HEK293T (cell line): ENCODE measurements around the gene TWIST2.

Experiments
- ARNT ChIP-seq: fragments of 450-650 bp; IDR thresholded peaks from 2 replicates; pipeline ENCODE4 v1.6.1; 2017; ENCODE audit warnings: mild to moderate bottlenecking
- BHLHE40 ChIP-seq: fragments of 450-650 bp; IDR thresholded peaks from 2 replicates; pipeline ENCODE4 v1.6.1; 2016; ENCODE audit warnings: mild to moderate bottlenecking, moderate library complexity, borderline replicate concordance
- CTBP1 ChIP-seq: fragments of 450-650 bp; IDR thresholded peaks from 2 replicates; pipeline ENCODE4 v1.6.1; 2016; ENCODE audit warnings: borderline replicate concordance
- ELF4 ChIP-seq: fragments of 450-650 bp; IDR thresholded peaks from 2 replicates; pipeline ENCODE4 v1.6.1; 2017; ENCODE audit warnings: antibody characterized with exemption
- FOXA1 ChIP-seq: fragments of 450-650 bp; IDR thresholded peaks from 2 replicates; pipeline ENCODE4 v1.6.1; 2016; ENCODE audit warnings: mild to moderate bottlenecking
- FOXM1 ChIP-seq: fragments of 450-650 bp; IDR thresholded peaks from 2 replicates; pipeline ENCODE4 v1.6.1; 2017; ENCODE audit warnings: mild to moderate bottlenecking, borderline replicate concordance
- HDGF ChIP-seq: fragments of 450-650 bp; IDR thresholded peaks from 2 replicates; pipeline ENCODE4 v1.6.1; 2017; ENCODE audit warnings: antibody characterized with exemption, borderline replicate concordance
- NFRKB ChIP-seq: fragments of 450-650 bp; IDR thresholded peaks from 2 replicates; pipeline ENCODE4 v1.6.1; 2016; ENCODE audit warnings: mild to moderate bottlenecking, moderate library complexity
- PKNOX1 ChIP-seq: fragments of 450-650 bp; IDR thresholded peaks from 2 replicates; pipeline ENCODE4 v1.6.1; 2016
- SUZ12 ChIP-seq: fragments of 450-650 bp; IDR thresholded peaks from 2 replicates; pipeline ENCODE4 v1.6.1; 2016; ENCODE audit warnings: mild to moderate bottlenecking
- TARDBP ChIP-seq: fragments of 450-650 bp; IDR thresholded peaks from 2 replicates; pipeline ENCODE4 v1.6.1; 2016

GRCh38 chr2:238892796-238893195 is 44.9 kb downstream of the TWIST2 start:
- TF ChIP-seq CTBP1 (no peak), ARNT (no peak), SUZ12 (no peak), FOXA1 (no peak), ELF4 (no peak), NFRKB (no peak), TARDBP (no peak), HDGF (no peak), PKNOX1 (no peak), BHLHE40 (no peak), FOXM1 (no peak)
